A549 treated with GW870086 at 1 μM for 4 hours (cell line): ENCODE data around the gene CLEC20A. TPM values are rescaled to one million over a fixed set of nuclear protein-coding genes. Genes with fewer than 3 reads are reported as not detected.

Source experiments
- total RNA-seq: library from RNA; stranded (reverse); fragments of 200-300 nt; extraction: Qiagen RNA extraction; gene quantifications from 5 replicates; pipeline ENCODE4 v1.2.3, GENCODE V29; 2022; ENCODE audit warnings: low read depth

Gene CLEC20A
- total RNA-seq: not detected in 5 replicates

GRCh38 chr1:178496410-178497135, at the start of gene CLEC20A:
CLEC20A (minus strand) TSS chr1:178496964; CDS start chr1:178496939, 25 bp downstream.

GRCh38 chr1:178512566-178513277, 16.0 kb upstream of the CLEC20A start, which contains the start of gene TEX35:
TEX35 (plus strand) TSS chr1:178513109; CDS start chr1:178513189, 80 bp downstream.

Other genes with a start within 250 kb of the CLEC20A start
- 0.09 TPM in 1 of 5 replicates, not detected in the others for gene TEX35, start 16.1 kb upstream of the CLEC20A start, total RNA-seq
- gene RALGPS2, start 228.3 kb upstream of the CLEC20A start, total RNA-seq: 16.9 to 31.5 TPM (median 23.1 TPM) in 5 replicates